GM19455 (cell line): ENCODE measurements around the gene PLEKHM1.

Experiments used
- ATAC-seq: cut with Tn5 transposase; IDR thresholded peaks from one replicate; pipeline ENCODE4 v1.9.1; 2021; ENCODE audit not compliant: unreplicated experiment

PLEKHM1 gene

DNA sequence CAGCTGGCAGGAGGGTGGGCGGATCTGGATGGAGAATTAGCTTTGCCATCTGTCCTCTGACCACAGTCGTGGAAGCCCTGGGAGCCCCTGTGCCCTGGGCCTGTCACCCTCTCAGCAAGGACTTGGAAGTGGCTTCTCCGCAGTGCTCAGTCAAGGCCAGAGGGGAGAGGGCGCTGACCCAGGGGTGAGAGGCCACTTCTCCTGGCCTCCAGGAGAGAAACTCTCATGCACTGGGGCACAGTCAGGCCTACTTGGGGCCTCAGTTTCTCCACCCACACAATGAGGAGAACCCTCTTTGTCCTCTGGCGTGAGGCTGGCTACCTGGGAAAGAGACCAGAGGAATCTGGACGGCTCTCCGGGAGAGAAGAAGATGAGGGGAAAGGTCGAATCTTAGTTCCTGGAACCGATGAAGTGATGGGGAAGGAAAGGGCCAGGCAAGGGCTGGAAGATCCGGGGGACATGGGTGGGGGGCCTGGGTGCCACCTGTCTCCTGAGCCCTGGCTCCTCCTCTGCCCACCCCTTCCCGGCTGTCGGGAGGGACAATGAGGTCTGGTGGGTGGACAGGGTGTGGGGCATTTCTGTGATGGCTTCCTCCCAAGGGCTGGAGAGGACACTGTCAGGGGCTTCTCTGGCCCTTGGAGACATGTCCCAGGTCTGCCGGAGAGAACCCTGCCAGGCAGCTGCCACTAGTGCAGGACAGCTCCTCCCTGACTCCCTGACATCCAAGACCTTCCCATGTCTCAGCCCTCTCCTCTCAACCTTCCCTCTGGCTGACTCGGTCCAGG is 48.8 kb downstream of the PLEKHM1 start:
- ATAC-seq, result no peak

DNA sequence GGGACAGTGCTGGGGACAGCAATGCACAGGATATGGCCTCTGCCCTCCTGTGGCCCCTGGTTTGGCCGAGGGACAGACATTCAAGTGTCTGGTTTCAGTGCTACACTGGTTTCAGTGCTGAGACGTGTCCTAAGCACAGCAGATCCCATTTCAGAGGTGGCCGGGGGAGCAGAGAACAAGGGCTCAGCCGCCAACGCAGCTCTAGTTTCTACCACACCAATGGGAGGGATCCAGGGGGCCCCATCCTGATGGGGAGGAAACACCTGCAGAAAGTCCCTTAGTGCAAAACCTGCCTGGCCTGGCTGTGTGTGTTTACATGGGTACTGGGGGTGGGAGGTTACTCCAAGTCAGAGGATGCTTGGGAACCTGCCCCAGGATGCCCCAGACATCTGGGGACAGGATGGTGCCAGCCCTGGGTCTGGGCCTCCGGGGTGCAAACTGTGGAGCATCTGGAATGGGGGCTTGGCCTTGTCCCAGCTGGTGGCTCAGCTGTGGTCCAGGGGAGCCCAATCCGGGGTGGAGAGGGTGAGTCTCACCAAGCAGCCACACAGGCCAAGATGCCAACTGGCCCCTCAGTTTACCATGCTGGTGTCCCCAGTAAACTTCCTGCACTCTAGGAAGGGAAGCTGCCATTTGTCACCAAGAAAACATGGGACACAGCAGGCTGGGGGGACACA is 49.5 kb downstream of the PLEKHM1 start:
- peak; percentile 75 for ATAC-seq

DNA sequence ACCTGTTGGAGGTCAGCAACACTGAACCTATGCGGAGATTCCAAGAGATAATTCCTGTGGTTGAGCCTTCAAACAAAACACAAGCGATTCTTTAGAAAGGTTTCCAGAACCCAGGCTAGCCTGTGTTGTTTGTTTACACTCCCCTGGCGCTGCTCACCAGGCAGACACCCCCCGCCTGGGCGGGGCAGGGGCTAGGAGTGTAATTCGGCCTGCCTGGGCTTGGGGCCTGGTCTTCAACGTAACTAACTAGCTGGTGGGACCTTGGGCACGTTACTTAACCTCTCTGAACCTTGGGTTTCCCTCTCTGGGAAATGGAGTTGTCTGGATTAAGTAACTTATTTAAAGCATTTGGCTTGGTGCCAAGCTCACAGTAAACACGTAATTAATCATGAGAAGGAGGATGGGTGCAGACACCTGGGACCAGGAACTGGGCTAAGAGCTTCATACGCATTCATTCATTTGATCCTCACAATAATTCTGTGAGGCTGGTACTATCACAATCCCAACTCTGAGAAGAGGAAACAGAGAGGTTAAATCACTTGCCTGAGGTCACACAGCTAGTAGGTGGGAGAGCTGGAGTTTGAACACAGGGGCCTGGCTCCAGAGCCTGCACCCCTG is 50.3 kb downstream of the PLEKHM1 start:
- no peak for ATAC-seq

DNA sequence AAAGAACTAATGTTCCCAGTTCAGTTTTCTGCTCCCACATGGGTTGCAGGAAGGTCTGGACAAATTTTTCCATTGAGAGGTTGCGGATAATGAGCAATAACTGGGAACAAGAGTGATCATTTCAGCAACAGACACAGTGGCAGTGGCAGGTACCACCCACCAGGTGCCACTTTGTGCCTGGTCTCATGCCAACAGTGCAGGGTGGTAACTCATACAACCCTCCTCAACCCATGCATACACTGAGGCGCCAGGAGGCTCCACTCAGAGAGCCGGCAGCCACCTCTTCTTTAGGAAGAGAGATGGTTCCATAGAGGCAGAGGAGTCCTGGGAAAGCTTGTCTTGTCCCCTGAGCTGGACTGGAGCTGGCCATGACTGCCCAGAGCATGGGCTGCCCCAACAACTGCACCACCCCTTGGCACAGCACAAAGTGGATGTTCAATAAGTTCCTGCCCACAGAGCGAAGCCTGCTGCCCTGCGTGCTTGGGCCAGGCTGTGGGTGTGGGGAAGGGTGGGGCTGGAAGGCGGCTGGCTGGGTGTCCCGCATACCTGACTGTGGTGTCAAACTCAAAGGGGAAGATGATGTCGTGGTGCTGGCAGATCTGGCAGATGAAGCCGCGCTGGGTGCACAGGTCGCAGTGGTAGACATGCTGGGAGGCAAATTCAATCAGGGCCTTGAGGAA is 51.5 kb downstream of the PLEKHM1 start:
- ATAC-seq, result no peak

DNA sequence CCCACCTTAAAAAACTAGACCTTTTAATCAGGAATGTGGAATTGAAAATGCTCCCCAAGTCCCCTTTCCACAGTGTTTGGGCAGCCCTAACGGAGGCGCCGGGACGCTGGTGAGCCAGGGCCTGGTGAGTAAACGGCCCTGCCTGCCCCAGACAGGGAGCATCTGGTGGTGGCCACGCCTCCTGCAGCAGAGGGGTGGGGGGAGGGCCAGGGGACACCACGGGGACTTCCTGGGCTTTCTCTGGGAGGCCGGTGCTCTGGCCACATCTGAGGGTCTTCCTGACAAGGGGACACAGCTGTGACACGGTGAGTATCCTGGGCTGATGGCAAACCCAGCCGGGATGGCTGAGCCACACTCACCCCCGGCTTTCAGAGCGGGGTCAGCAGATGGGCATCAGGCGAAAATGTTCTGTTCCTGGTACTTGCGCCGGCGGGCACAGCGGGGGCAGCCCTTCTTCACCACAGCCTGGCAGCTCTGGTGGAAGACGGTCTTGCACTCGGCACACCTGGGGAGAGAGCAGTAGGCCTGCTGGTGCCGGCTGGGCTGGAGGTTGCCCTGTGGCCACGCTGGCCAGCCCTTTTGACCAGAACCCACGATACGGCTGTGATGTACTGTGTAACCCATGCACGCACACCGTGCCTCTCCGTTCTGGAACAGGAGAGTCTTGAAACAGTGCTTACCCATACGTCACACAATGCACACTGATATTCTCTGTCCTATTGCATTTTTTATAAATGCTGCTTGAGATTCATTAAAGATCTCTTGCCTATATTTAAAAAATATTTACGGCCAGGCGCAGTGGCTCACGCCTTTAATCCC is 52.8 kb downstream of the PLEKHM1 start:
- no peak for ATAC-seq

DNA sequence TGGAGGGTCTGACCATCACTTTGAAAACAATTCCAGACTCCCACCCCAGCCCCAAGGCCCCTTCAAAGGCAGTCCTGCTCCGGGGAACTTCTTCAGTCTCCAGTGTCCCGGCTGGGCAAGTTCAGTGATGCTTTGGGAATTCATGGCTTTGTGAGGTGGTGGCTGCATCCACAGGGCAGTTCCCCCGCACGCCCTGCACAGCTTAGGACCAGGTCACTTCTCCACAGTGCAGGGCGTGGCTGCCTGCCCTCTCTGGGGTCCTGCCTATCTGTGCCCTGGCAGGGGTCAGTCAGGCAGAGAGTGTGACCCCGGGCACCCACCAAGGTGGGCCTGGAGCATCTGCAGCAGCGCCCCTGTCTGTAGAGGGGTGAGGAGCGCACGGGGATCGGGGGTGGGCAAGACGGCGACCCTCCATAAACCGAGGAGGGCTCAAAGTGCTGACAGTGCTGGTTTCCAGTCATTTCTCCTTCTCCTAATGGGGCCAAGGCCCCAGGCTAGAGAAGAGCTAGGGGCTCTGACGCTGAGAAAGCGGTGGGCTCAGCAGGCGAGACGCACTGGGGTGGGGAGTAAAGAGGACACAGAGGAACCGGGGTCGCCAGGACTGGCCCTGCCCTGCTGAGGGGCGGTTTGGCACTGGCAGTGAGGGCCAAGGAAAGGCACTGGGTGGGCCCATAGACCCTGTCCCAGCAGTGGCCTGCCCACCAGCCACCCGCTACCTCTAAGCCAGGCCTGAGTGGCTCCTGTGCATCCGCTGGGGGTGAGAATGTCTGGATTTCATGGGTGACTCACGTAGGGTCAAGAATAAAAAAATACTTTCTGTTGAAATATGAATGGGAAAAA is 53.7 kb downstream of the PLEKHM1 start:
- ATAC-seq, result no peak

DNA sequence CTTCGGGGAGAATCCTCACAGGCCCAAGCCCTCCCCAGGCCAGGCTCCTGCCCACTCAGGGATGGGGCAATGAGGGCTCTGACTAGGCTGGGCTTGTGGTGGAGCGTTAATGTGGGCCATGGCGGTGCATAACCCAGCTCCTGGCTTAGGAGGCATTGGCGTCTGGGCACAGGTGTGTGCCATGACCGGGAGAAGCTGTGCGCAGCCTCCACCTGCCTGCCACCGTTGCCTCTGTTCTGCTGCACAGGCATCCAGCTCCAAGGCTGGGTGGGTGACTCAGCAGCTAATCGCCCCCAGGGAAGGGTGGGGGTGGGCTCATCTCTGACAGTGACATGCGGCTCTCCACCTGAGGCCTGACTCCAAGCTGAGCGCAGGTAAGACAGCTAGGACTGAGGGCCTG is 54.4 kb downstream of the PLEKHM1 start:
- no peak for ATAC-seq

DNA sequence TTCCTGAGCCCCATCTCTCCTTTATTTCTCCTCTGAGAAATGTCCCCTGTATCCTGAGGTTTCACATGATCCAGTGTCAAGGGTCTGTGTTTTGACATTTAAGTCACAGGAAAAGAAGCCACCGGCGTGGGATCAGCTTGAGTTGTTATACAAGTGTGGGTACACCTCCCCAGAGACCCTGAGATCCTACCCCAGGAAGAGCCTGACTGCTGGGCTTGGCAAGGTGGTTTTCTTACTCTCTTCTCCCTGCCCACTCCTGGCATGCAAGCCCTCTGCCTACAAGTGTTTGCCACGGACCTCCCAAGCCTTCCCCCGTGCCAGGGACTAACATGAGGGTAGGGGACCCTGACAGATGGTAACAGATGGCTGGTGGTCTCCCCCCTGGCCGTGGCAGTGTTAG is 55.0 kb downstream of the PLEKHM1 start:
- ATAC-seq, result no peak

DNA sequence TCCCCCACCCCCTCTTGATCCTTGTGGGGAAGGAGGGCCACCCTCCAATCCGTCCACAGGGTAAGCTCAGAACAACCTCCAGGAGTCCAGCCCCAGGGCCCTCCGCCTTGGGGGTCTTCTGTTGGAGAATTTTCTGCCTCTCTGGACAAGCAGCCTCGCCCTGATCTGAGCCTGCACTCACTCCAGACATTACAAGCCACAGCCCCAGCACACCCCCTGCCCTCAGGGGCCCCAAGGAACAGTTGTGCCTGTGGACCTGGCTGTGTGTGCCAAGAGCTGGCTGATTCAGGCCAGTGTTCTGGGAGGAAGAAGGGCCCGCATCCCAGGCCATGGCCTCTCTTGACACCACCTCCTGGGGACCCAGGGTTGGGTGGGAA is 57.4 kb downstream of the PLEKHM1 start:
- no peak for ATAC-seq

DNA sequence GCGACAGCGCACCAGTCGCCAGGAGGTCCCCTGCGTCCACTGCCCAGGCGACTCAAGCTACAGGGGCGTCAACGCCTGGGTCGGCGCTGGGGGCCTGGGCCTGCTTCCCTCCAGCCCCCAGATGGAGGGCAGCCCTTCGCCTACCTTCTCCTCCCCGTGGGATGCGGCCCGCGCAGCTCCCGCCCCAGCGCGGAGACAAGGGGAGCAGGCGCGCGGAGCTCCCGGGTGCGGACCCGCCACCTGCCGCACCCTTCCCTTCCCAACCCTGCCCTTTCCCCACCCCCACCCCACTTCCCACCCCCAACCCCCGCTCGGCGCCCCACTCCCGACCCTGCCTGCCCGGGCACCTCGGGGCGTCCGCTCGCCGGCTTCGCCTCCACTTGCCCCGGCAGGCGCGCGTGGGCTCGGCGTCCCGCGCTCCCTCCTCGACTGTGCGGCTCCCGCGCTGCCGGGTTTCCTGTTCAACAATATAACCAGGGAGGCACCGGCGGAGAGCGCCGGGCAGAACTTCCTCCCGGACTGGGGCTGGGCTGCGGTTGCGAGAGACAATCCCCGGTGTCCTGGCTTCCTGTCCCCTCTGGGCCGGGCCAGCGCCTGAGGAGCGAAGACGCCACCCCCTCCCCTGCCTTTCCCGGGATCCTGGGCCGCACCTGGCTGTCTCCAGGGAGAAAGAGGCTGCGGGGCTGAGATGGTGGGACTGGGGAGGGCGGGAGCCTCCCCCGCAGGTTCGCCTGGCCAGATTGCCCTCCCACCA is 57.9 kb downstream of the PLEKHM1 start, which contains the start of gene ARHGAP27:
Gene ARHGAP27, minus strand, starts transcription at position 466 of the 754 bp plus-strand sequence. CDS start 2,591 bp downstream, outside the sequence.
- no peak for ATAC-seq

DNA sequence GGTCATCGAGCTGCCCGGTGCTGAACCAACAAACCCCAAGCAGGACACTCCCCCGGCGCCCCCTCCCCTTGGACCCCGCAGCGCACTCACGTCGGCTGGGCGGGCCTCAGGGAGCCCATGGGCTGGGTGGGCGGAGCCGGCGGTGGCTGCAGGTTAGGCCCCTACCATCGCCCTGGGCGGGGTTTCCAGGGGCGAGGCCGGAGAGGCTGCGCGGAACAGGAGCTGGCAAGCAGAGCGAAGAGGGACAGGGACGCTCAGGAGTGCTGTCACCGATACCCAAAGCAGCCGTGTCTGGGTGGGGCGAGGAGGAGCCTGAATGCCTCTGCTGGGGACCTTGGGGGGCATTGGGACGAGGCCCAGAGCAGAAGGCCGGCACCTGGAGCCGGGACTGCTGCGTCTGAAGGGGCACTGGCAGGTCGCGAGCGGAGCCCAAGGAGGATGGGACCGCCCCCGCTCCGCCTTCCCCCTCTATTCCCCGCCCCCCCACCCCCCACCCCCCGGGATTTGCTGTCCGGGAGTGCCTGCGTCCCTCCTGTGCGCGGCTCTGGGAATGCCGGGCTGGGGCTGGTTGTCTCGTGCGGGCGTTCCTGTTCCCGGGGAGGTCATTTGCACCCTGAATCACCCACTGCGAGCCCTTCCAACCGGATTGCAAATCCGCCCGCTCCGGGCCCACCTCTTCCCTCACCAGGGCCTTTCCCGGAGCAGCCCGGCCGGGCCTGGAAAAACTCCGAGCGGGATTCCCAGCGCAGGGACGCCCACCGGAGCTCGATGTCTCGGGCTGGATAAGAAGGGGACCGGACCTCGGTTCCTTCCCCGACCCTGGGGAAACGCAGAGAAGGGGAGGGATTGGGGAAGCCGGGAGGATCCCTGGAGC is 58.8 kb downstream of the PLEKHM1 start:
- ATAC-seq, result peak; percentile 54

DNA sequence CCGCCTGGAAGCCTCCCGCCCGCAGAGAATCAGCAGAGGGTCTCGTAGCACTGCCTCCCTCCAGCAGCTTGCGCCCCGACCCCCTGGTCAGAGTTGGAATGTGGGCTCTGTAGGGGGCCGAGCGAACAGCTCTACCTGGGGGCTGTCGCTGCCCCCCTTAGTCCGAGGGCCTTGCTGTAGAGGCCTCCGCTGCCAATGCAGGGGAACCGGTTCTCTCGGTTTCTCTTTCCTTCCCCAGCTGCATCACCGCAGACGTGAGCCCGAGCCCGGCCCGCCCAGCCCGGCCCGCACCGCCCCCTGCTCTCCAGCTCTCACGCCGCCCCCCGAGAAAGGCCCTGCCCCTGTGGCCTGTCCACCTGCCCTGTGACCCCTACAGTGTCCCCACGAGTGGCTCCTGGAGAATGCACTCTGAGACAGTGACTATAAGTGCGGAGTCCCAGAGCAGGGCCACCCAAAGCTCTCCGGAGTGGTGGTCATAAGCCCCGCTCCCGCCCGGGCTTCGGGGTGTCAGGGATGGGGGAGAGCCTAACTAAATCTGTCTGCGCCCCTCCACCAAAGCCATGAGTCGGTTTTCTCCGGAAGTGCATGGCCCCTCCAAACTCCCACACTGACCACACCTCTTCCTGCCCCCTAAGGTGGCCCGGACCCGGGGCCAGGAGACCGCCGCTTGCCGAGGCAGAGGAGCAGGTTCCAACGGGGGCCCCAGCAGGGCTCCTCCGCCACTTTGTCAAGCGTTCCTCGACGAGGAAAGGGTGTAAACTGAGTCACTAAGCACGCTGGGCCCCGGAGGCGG is 59.6 kb downstream of the PLEKHM1 start:
- peak; percentile 7 for ATAC-seq

DNA sequence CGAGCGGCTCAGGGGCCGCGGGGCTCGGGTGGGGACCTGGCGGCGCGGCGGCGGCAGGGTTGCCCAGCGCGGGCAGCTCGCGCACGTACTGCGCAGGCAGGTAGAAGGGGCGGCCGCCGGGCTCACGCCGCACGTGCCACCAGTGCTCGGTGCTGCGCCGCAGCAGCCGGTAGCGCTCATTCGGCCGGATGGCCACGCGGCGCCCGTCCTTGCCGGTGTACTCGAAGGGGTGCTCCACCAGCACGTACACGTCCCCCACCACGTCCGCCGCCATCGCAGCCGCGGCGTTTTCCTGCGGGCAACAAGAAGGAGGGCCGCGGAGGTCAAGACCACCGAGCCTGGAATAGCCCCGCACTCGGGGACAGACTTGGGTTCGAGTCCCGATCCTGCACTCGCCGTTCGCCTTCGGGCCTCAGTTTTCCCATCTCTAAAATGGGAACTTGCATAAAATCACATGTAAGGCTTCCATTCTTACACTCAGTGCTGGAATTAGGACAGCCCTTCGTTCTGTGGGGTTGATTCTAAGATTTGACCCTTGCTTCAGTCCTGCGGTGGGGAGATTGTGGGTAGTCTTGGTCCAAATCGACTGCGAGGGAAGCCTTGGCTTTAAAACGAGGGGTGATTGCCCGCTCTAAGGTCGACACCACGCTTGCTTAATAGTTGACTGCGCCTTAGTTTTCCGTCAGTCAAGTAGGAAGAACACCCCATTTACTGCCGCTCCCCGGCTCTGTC is 60.3 kb downstream of the PLEKHM1 start:
- no peak for ATAC-seq

DNA sequence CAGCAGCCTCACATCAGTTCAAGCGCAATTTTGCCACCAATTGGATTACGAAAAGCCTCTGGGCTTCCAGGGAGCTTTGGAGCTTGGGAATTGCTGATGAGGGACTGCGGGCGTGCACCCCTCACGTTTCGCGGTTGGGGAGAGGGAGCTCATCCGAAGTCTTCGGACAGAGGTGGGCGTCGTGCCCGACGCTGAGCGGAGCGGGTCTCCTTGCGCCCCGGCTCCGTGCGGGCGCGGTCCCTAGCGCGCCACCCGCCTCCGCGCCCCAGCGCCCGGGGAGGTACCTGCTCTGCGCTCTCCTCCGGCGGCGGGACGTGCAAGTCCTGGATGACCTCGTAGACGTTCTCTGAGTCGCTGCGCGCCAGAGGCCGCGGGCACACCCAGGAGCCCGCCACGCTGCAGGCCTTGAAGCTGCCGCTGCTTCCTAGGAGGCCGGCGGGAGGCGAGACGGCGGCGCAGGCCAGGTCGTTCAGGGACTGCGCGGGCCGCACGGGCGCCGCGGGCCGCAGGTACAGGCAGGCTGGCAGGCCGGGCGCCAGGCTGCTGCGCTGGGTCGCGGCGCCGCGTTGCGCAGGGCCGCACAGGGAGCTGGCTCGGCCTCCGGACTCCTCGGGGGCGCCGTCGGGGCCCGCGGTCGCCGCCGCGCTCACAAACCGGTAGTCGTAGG is 61.0 kb downstream of the PLEKHM1 start:
- ATAC-seq, result no peak

DNA sequence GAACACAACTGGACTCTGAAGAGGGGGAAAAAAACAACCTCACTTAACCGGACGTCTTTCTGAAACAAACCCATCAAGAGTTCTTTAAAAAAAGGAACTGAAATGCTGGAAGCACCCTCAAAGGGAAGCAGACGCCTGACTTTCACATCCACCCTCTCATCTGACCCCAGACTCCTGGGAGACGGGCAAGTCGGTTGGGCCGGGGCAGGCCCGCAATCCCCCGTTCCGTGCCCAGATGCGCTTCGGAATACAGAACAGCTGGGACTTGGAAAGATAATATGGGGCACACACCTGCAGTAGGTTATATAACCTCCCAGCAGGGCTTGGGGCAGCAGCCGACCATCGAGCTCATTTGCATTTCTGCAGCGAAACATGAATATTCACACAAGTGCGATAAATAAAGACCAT is 61.6 kb downstream of the PLEKHM1 start:
- ATAC-seq, result no peak

DNA sequence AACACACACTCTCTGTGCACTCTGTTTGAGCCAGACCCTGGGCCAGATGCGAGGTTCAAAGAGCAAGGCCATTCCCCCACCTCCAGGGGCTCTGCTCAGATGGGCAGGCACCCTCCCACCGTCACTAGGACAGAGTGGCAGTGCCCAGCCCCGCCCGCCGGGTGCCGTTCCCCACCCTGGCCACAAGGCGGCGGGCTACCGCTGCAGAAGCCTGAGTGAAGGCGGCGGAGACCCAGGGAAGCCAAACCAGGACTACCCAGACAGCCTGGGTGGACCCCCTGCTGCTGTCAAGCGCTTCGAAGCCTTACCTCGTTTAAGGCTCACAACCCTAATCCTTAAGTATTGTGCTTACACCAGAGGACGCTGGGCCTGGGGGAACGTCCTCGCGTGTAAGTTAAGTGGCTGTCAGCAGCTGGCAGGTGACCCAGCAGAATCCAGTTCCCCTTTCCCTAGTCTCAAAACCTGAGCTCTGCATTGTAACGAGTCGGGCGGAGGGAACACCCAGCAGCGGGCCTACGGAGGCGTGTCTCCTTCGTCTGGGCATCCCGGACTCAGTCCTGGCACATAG is 62.4 kb downstream of the PLEKHM1 start:
- no peak for ATAC-seq
